ENCODE data around the gene UBE2B.
"Not testable (repeated sequence)": the region's sequence is repeated elsewhere in the genome, so short reads cannot be mapped to it uniquely, and the experiment has no call there.

UBE2B gene

DNA sequence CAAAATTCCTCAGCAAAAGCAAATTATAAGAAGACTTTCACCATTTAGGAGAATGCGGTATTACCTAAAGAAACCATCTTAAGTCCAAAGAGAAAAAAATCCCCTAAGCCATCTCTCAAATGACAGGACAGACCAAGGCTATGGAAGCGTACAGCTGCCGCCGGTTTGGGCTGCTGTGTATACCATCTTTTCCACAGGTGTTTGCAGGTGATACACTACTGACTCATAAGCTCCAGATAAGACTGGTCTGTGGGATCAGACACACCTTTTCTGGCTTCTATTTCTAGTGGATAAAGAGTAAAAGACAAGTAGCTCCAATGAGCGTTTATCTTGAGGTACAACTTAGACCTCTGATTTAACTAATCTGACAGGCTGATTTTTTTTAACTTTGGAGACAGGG is 32.6 kb downstream of the UBE2B start:
- no peak for DNase-seq

DNA sequence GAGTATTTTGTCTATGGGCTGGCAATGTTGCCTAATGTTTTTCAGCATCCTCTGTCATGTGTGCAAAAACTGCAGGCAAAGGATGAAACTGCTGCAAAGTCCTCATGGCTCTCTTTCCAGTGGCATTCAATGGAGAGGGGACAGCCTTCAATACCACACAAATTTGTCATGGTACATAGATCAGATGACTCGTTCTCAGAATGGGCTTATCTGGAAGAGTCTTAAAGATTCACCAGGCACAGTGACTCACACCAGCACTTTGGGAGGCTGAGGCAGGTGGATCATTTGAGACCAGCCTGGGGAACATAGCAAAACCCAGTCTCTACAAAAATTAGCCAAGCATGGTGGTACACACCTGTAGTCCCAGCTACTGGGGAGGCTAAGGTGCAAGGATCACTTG is 35.0 kb downstream of the UBE2B start:
- no peak for DNase-seq

DNA sequence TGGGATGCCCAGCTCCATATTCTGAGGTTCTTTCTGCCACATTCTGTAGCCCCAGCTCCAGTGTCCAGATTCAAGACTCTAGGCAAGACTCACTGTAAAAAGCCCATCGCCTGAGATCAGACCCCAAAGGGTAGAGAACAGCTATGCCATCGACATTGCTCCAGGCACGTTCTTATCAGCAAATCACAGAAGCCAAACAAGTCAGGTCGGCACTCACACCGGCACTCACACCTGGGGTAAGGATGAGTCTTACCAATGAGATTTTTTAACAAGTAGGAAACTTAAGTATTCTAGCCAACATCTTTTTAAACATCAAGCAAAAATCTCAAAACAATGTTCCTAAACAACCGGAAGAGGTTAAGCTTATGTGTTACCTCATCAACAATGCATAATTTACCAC is 38.0 kb downstream of the UBE2B start:
- no peak for DNase-seq

DNA sequence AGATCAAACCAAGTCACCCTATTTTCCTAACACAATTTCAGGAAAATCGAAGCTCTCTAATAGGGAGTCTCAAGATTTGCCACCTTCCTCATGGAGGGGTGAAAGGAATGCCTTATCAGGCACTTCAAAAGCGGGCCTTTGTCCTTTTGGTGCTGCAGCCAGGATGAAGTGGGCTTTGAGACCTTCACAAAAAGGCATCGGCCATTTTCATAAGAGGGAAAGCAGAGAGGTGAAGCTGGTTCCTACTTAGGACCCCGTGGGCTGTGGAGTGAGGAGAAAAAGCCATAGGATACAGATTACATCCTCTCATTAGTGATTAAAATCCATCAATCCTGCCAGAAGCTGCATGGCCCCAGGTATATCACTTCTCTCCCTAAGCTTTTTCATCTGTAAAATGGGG is 39.5 kb downstream of the UBE2B start:
- no peak for DNase-seq

DNA sequence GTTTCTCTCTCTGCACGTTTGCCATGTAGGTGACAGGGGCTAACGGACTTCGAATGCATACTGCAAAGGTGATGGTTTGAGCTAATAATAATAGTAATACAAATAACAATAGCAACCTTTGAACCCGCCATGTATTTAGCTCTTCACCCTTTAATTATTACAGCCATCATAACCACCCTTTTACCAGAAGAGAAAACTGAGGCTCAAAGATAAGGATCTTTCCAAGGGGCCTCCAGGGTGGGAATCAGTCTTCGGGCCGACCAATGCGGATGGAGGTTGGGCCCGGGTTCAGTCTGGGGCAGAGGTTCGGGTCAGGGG is 39.8 kb downstream of the UBE2B start:
- no peak for DNase-seq

DNA sequence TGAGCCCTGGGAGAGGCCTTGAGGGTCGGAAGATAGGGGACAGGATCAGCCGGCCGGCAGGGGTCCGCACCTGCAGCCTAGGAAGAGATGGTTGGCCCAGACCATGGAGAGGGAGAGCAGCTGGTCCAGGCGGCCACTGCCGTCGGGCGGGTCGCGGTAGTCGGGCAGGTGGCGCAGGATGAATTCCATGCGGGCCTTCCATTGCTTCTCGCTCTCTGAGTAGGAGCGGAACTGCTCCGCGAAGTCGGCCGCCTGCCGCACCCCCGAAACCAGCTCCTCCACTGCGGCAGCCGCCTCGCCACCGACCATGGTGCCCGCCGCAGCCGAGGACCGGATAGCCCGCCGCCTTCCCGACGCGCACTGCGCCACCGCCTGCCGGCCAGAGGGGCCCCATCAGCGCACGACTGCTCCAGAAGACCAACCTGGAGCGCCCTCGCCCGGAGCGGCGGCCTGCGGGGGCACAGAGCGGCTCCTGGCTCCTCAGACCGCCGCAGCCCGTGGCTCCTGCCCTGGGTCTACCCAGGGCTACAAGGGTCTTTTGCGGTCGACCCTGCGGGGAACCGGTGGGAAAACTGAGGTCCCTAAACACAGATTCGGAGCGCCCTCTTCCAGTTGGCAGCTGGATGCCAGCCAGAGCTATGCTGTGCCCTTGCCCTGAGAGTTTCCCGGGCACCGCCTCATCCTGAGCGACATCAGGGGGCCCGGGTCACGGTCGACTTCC is 40.3 kb downstream of the UBE2B start, which contains the start of gene CDKN2AIPNL:
Gene CDKN2AIPNL, minus strand, starts transcription at position 336 of the 721 bp plus-strand sequence. Its CDS starts 27 bp downstream, at position 309.
- peak; percentile 44 for DNase-seq

DNA sequence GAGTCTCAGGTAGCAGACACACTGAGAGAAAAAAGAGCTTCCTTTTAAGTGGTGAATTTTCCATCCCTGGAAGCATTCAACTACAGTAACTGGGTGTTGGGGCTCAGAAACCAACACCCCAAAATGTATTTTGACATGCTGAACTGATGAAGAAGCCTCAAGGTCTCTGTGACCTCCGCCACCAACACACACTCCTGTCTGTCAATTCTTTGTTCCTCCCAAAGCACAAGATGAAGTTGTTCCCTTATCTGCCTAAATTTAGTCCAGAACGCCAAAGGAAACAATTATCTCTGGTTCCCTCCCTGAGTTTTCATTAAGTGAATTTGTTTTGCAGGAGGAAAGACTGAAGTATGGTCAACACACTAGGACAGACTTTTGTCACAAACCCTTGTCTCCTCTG is 41.7 kb downstream of the UBE2B start:
- DNase-seq, result no peak

DNA sequence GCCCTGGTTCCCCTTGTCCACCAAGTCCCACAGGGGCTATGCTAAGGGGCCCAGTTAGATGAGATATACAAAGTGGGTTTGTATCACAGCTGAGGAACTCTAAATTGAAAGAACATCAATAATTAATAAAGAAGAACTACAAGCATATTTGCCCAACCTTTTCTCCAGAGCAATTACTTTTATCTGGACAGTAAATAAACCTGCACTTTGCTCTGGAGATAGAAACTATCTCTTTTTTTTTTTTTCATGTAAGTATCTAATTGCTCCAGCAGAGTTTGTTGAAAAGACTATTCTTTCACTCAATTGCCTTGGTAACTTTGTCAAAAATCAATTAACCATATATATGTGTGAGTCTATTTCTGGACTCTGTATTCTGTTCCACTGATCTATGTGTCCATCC is 46.3 kb downstream of the UBE2B start:
- no peak for DNase-seq

DNA sequence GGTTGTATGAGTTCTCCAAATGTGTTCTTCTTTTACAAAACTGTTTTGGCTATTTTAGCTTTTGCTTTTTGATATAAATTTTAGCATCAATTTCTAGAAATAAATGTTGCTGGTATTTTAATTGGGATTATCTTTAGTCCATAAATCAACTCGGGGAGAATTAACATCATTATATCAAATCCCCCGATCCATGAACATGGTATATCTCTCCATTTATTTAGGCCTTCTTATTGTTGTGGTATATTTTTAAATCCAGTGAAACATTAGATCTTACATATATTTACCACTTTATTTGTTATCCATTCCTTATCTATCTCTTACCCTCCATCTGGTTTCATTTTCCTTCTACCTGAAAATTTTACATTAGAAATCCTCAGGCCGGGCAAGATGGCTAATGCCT is 47.6 kb downstream of the UBE2B start:
- DNase-seq, result no peak

DNA sequence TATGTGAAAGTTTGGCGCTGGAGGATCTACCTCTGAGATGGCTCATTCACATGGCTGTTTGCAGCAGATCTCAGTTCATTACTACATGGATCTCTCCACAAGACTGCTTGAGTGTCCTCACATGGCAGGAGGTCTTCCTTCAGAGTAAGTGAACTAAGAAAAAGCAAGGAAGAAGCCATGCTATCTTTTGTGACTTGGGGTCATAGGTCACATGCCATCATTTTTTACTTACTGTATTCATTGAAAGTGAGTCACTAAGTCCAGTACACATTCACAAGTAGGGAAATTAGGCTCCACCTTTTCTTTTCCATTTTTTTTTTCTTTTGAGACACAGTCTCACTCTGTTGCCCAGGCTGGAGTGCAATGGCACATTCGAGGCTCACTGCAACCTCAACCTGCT is 49.0 kb downstream of the UBE2B start:
- no peak for DNase-seq

DNA sequence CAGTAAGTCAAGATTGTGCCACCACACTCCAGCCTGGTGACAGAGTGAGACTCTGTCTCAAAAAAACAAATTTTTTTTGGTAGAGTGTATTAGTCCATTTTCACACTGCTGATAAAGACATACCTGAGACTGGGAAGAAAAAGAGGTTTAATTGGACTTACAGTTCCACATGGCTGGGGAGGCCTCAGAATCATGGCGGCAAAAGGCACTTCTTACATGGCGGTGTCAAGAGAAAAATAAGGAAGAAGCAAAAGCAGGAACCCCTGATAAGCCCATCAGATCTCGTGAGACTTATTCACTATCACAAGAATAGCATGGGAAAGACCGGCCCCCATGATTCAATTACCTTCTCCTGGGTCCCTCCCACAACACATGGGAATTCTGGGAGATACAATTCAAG is 49.7 kb downstream of the UBE2B start:
- not testable (repeated sequence) for DNase-seq

DNA sequence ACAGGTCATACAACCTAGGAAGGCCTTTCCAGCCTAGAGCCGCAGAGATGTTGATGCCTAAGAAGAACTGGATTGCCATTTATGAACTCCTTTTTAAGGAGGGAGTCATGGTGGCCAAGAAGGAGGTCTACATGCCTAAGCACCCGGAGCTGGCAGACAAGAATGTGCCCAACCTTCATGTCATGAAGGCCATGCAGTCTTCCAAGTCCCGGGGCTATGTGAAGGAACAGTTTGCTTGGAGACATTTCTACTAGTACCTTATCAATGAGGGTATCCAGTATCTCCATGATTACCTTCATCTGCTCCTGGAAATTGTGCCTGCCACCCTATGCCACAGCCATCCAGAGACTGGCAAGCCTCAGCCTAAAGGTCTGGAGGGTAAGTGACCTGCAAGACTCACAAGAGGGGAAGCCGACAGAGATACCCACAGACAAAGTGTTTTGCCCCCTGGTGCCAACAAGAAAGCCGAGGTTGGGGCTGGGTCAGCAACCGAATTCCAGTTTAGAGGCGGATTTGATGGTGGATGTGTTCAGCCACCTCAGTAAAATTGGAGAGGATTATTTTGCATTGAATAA is 51.5 kb downstream of the UBE2B start:
- no peak for DNase-seq

DNA sequence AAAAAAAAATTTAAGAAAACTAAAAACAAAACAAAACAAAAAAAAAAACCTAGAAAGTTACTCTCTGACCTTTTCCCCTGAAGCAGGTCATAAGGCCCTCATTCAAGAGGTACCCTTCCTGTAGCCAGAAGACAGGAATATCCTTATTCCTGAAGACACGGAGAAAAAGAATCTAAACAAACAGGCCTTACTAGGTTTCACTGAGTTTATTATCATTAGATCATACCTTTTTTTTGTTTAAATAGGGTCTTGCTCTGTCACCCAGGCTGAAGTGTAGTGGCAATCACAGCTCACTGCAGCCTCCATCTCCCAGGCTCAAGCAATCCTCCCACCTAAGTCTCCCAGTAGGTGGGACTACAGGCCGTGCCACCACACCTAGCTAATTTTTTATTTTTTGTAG is 52.0 kb downstream of the UBE2B start:
- DNase-seq, result no peak

DNA sequence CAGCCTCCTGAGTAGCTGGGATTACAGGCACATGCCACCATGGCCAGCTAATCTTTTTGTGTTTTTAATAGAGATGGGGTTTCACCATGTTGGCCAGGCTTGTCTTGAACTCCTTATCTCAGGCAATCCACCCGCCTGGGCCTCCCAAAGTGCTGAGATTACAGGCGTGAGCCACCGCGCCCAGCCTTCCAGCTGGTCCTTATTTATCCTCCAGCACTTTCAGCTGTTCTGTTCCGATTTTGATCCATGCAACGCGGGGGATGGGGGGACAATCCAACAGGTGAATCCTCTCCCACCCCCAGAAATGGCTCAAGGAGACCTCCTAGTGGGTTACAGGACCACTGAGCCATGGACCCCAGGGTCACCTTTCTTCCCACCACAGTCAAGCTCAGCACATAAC is 55.0 kb downstream of the UBE2B start:
- no peak for DNase-seq

DNA sequence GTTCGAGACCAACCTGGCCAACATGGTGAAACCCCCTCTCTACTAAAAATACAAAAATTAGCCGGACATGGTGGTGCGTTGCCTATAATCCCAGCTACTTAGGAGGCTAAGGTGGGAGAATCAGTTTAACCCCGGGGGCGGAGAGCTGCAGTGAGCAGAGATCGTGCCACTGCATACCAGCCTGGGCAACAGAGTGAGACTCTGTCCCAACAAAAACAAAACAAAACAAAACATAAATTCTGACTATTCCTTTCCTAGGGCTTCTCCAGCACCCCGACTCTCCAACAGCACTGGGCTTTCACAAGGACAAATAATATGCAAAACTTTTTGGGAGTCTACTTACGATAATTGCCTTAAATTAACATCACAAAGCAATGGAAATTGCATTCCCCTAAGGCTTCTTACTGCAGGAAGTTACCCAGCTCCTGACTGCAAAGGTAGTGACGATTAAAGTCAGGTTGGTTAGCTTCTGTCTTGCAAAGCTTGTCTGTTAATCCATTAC is 56.2 kb downstream of the UBE2B start:
- no peak for DNase-seq

DNA sequence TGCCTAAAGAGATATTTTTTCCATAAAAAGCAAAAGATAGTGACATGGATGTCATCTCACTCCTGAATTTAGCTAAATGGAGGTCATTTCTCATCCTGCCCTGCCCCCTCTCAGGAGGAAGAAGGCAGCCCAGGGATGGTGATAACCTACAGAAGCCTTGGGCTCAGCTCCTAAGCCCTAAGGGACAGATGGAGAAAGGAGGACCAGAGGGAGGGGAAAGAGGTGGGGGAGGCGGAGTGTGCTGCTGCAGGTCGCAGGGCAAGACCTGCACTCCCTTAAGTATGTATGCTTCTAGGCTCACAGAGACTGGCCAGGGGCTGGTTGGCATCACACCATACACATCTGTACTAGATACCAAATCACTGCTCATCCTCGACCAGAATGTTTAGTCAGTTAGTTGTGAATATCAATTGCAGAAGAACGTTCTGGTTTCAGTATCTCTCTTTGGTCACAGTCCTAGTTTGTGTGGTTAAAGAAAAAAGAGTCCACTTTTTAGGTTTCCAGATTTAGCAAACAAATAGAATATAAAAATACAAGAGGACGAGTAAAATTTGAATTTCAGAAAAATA is 58.7 kb downstream of the UBE2B start:
- DNase-seq, result no peak

DNA sequence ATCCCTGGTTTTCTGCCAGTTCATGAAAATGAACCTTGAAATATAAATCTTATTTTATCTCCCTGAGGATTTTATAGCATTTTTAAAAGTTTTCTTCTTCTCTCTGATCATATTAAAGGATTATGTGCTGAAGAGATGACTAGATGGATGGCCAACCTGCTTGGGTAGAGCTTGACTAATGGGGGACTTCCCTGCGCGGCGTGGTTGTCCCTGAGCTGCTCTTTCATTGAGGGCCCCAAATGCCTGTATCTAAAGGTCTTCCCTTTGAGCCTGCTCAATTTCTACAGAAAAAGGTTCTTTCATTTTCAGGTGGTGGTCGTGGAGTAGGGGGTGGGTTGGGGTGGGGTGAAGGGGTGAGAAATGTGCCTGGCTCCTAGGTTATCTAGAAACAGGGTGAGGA is 60.8 kb downstream of the UBE2B start:
- no peak for DNase-seq

DNA sequence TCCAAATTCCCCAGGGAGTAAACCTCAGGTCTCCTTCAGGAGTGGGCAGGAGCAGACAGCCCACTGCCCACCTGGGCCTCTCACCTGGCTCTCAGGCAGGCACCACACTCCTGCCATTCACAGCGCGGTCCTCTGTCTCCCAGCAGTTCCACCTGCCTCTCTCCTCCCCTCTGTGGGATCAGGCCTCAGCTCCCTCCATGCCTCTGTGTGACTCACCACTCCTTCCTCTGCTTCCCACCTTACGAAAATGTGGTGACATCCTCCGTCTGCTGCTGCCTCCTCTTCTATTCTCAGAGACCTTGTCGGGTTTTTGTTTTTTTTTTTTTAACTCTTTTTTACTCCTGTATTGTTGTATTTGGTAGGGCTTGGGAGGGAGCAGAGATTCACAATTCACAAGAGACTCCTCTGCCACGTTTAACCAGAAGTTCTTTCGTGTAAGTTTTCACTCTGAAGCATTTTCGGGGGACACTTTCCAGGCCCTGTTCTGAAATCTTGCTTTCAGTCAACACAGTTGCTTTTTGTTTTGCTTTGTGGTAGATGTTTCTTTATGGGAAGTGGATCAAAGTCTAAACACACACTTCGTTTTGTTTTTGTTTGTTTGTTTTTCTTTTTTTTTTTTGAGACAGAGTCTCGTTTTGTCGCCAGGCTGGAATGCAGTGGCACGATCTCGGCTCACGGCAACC is 61.4 kb downstream of the UBE2B start:
- DNase-seq, result no peak

DNA sequence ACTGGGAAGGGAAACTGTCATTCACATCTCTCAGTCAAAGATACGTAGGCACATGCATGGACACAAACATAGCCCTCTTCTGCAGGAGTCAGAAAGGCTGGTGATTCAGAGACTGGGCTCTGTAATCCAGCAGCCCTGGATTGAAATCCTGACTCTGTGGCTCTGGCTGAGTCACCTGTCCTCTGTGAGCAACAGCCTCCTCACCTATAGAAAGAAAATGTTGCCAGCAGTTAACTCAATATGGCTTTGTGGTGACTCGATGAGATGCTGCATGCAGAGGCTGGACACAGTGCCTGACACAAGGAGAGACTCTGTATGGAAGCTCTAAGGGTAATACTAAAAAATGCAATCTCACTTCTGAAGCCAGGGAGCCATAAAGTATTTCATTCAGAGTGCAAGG is 64.2 kb downstream of the UBE2B start:
- DNase-seq, result no peak

DNA sequence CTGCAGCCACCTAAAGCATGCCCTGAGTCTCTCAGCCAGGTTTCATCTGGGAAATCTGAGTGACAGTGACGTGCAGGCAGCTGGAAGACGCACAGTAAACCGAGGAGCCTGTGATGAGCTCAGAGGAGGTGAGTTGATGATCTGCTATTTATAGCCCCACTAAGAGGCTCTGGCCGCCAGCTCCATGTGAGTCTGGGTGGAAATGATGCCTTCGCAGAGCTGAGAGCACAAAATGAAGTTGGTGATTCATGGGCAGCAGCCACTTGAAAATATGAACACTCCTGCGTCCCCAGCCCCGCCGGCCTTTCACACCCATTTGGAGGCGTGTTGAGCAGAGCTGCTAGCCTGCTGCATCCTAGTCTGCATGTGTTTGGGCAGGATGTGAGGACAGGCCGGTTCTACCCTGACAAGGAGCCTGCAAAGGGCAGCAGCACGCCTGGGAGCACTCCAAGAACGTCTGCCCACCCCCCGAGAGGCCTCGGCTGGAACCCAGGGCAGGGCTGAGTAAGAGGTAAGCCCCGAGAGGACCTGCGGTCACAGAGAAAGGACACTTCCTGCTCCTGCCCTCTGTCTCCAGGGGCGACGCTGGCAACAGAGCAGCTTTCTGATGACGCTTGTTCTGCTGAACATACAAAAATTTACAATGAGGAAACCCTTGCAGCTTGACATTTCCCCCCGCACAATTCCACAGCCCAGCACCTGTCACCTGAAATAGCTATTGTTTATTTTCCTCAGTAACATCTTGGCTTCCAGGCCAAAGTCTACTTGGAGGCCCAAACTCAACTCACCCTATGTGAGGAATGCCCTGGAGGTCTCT is 65.4 kb downstream of the UBE2B start:
- peak; percentile 81 for DNase-seq

DNA sequence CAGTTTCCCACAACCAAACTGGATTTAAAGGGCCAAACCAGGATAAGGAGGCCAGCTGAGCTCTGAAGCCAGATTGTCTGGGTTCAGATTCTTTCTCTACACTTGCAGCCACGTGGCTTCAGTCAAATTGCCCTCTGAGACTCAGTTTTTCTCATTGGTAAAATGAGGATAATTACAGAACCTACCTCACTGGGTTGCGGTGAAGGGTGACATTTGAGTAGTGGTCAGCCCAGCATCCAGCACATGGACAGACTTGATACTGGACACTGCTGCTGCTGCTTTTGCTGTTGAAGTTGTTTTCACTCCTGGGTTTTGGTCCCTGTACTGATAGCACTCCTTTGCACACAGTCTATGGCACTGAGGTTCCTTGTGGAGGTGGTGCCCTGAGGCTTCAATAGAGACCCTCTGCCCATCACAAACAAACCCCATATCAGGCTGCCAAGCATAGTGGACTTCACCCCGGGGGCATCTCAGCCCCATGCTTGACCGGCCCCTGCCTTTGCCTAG is 66.0 kb downstream of the UBE2B start:
- no peak for DNase-seq

DNA sequence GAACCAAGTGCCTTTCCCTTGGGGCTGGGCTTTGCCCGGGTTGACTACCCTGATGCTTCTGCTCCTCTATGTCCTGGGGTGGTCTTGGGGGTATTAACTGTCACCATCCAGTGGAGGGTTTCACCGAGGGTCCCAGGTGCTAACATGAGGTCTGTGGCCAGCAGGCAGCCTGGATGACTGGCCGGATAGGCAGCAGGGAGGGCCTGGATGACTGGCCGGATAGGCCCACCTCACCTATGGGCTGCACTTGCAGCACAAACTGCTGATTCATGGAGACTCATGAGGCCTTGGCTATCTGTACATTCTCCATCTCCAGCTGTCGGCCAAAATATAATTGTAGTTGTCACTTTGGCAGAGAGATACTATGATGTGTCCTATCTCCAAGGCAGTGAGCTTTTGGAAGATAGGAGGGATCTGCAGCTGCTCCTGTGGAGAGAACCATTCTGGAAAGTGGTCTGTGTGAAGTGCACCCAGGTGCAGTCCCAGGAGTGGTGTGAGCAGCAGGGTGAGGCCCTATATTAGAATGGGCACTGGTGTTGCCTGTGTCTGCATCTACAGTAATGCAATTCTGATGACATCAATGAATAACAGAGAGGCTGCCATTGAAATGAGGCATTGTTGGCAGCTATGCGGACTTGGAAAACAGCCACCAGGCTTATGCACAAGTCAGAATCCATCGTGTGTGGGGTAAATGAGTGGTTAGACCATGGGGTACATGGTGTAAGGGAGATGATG is 66.6 kb downstream of the UBE2B start:
- DNase-seq, result no peak
